Measurements from ENCODE around the gene NEK11. TPM values are rescaled to one million over a fixed set of nuclear protein-coding genes. Genes with fewer than 3 reads are reported as not detected.

NEK11 gene
- total RNA-seq, 1 donor from 2014 or later, result 3.8 TPM

- no peak overlapping the region for H3K27ac ChIP-seq
- intact Hi-C loops (cut with DNase I), result no loop called here
- no peaks in the 10 kb centered on the region for H3K27me3 ChIP-seq
- DNase-seq (no peak), ATAC-seq (no peak)
- H3K4me3 ChIP-seq, result no peak overlapping the region
- H3K36me3 ChIP-seq, result no peaks in the 10 kb centered on the region
- TF ChIP-seq CTCF (IDR thresholded peaks at IDR 0.05), result no peak
- no peaks in the 10 kb centered on the region for H3K4me1 ChIP-seq
- H3K9me3 ChIP-seq, result no peaks in the 10 kb centered on the region
These were observed 223.8 kb downstream of the NEK11 start for GRCh38 chr3:131250466-131250865.

GRCh38 chr3:131260525-131260924, 233.8 kb downstream of the NEK11 start:
- Histone ChIP-seq H3K27me3 (no peaks in the 10 kb centered on the region), H3K9me3 (no peaks in the 10 kb centered on the region)

GRCh38 chr3:131261104-131261503, 234.4 kb downstream of the NEK11 start:
- no peaks in the 10 kb centered on the region for H3K4me1 ChIP-seq
- intact Hi-C loops (cut with DNase I), result no loop called here

More at GRCh38 chr3:131260525-131260924, 233.8 kb downstream of the NEK11 start:
- H3K36me3 ChIP-seq, result no peaks in the 10 kb centered on the region
- intact Hi-C loops (cut with DNase I), result no loop called here
- TF ChIP-seq CTCF (IDR thresholded peaks at IDR 0.05), result no peak
- H3K4me3 ChIP-seq, result no peak overlapping the region
- ATAC-seq (no peak), DNase-seq (no peak)
- no peak overlapping the region for H3K27ac ChIP-seq
- no peaks in the 10 kb centered on the region for H3K4me1 ChIP-seq

GRCh38 chr3:131275556-131275955, 248.9 kb downstream of the NEK11 start:
- H3K27ac ChIP-seq, result no peak overlapping the region
- no peaks in the 10 kb centered on the region for H3K4me1 ChIP-seq

More at GRCh38 chr3:131261104-131261503, 234.4 kb downstream of the NEK11 start:
- ATAC-seq (no peak), DNase-seq (no peak)
- H3K4me3 ChIP-seq, result no peak overlapping the region
- H3K36me3 ChIP-seq, result no peaks in the 10 kb centered on the region
- H3K9me3 ChIP-seq, result no peaks in the 10 kb centered on the region
- no peak for TF ChIP-seq CTCF (IDR thresholded peaks at IDR 0.05)
- no peaks in the 10 kb centered on the region for H3K27me3 ChIP-seq
- H3K27ac ChIP-seq, result no peak overlapping the region

GRCh38 chr3:131277836-131278497, 251.3 kb downstream of the NEK11 start:
- no peaks in the 10 kb centered on the region for H3K36me3 ChIP-seq
- no peaks in the 10 kb centered on the region for H3K27me3 ChIP-seq
- no peaks in the 10 kb centered on the region for H3K4me1 ChIP-seq
- H3K27ac ChIP-seq, result no peak overlapping the region
- H3K9me3 ChIP-seq, result no peaks in the 10 kb centered on the region
- ATAC-seq (no peak), DNase-seq (no peak)
- TF ChIP-seq CTCF (IDR thresholded peaks at IDR 0.05), result no peak
- H3K4me3 ChIP-seq, result no peak overlapping the region
- intact Hi-C loops (cut with DNase I), result no loop called here

More at GRCh38 chr3:131275556-131275955, 248.9 kb downstream of the NEK11 start:
- Histone ChIP-seq H3K4me3 (no peak overlapping the region), H3K27me3 (no peaks in the 10 kb centered on the region), H3K36me3 (no peaks in the 10 kb centered on the region), H3K9me3 (no peaks in the 10 kb centered on the region)
- DNase-seq (no peak), ATAC-seq (no peak)
- TF ChIP-seq CTCF (IDR thresholded peaks at IDR 0.05), result no peak
- intact Hi-C loops (cut with DNase I), result no loop called here

All from upper lobe of right lung (tissue), 1 donor.